Mammary epithelial cell (primary cell): Measurements from ENCODE around the gene OGDH.

Experiments
- CTCF ChIP-seq, 2 donors: IDR thresholded peaks in 1 of 2; conservative IDR thresholded peaks in 1 of 2; 2 replicates each; pipeline ENCODE4 v1.5.1; 2011 to 2012; ENCODE audit warnings: inconsistent platforms in 2 of 2, low read length in 2 of 2, mild to moderate bottlenecking in 2 of 2, control low read depth in 1 of 2, low read depth in 1 of 2; ENCODE audit not compliant: insufficient read depth in 1 of 2; ENCODE audit errors: extremely low read depth in 1 of 2
- EZH2 ChIP-seq: IDR thresholded peaks from 2 replicates; pipeline ENCODE4 v1.6.1; 2012; ENCODE audit warnings: low read length, inconsistent platforms, borderline replicate concordance

- no peak for TF ChIP-seq CTCF (conservative IDR thresholded peaks at IDR 0.05 in 1 of 2, IDR thresholded peaks at IDR 0.05 in 1 of 2; ENCODE audit: extremely low read depth in 1 of 2, insufficient read depth in 1 of 2, low read depth in 1 of 2, low read length in 2 of 2)
- TF ChIP-seq EZH2: no peak
Observed at GRCh38 chr7:44646176-44646920, 39.9 kb downstream of the OGDH start.
